ENCODE measurements around the gene THSD1.

Gene THSD1

GRCh38 chr13:52348983-52349780, 56.8 kb downstream of the THSD1 start (continued):
- no peak for TF ChIP-seq ZNF155 (tag by site-specific recombination; IDR thresholded peaks at IDR 0.05)
- TF ChIP-seq ZNF211 (tag by site-specific recombination; IDR thresholded peaks at IDR 0.05; ENCODE audit: low read depth): no peak
- TF ChIP-seq PRDM4 (tag by site-specific recombination; IDR thresholded peaks at IDR 0.05): no peak
- TF ChIP-seq, protein P1, sequence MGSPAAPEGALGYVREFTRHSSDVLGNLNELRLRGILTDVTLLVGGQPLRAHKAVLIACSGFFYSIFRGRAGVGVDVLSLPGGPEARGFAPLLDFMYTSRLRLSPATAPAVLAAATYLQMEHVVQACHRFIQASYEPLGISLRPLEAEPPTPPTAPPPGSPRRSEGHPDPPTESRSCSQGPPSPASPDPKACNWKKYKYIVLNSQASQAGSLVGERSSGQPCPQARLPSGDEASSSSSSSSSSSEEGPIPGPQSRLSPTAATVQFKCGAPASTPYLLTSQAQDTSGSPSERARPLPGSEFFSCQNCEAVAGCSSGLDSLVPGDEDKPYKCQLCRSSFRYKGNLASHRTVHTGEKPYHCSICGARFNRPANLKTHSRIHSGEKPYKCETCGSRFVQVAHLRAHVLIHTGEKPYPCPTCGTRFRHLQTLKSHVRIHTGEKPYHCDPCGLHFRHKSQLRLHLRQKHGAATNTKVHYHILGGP (tag by site-specific recombination; IDR thresholded peaks at IDR 0.05): no peak
- TF ChIP-seq ZNF174 (tag by site-specific recombination; IDR thresholded peaks at IDR 0.05): no peak
- TF ChIP-seq ZNF112 (tag by site-specific recombination; IDR thresholded peaks at IDR 0.05): no peak
- no peak for TF ChIP-seq ZNF837 (tag by site-specific recombination; IDR thresholded peaks at IDR 0.05)
- no peak for TF ChIP-seq ZNF514 (tag by site-specific recombination; IDR thresholded peaks at IDR 0.05)
- TF ChIP-seq, protein P2, sequence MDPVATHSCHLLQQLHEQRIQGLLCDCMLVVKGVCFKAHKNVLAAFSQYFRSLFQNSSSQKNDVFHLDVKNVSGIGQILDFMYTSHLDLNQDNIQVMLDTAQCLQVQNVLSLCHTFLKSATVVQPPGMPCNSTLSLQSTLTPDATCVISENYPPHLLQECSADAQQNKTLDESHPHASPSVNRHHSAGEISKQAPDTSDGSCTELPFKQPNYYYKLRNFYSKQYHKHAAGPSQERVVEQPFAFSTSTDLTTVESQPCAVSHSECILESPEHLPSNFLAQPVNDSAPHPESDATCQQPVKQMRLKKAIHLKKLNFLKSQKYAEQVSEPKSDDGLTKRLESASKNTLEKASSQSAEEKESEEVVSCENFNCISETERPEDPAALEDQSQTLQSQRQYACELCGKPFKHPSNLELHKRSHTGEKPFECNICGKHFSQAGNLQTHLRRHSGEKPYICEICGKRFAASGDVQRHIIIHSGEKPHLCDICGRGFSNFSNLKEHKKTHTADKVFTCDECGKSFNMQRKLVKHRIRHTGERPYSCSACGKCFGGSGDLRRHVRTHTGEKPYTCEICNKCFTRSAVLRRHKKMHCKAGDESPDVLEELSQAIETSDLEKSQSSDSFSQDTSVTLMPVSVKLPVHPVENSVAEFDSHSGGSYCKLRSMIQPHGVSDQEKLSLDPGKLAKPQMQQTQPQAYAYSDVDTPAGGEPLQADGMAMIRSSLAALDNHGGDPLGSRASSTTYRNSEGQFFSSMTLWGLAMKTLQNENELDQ (tag by site-specific recombination; IDR thresholded peaks at IDR 0.05; ENCODE audit: low read depth): no peak
- TF ChIP-seq EGR2 (tag by site-specific recombination; IDR thresholded peaks at IDR 0.05; ENCODE audit: low read depth): peak; percentile 62
- no peak for TF ChIP-seq ZNF529 (tag by site-specific recombination; IDR thresholded peaks at IDR 0.05; ENCODE audit: insufficient replicate concordance)
- peak; percentile 57; the same call in 1 of the 2 replicates for TF ChIP-seq KLF17 (tag by site-specific recombination; IDR thresholded peaks at IDR 0.05)
- TF ChIP-seq, protein P3, sequence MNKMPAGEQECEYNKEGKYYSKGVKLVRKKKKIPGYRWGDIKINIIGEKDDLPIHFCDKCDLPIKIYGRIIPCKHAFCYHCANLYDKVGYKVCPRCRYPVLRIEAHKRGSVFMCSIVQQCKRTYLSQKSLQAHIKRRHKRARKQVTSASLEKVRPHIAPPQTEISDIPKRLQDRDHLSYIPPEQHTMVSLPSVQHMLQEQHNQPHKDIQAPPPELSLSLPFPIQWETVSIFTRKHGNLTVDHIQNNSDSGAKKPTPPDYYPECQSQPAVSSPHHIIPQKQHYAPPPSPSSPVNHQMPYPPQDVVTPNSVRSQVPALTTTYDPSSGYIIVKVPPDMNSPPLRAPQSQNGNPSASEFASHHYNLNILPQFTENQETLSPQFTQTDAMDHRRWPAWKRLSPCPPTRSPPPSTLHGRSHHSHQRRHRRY (tag by site-specific recombination; IDR thresholded peaks at IDR 0.05): no peak
- TF ChIP-seq ZNF600 (tag by site-specific recombination; IDR thresholded peaks at IDR 0.05): no peak
- peak; percentile 74 for TF ChIP-seq ZNF629 (tag by site-specific recombination; IDR thresholded peaks at IDR 0.05)
- TF ChIP-seq SP7 (tag by site-specific recombination; IDR thresholded peaks at IDR 0.05): 0 out of 2 replicates have a peak, but pooled peaks have one; percentile 24
- TF ChIP-seq ZNF830 (tag by site-specific recombination; IDR thresholded peaks at IDR 0.05; ENCODE audit: low read depth): no peak
- TF ChIP-seq ZNF510 (tag by site-specific recombination; IDR thresholded peaks at IDR 0.05; ENCODE audit: insufficient replicate concordance): no peak
- no peak for TF ChIP-seq ZNF398 (tag by site-specific recombination; IDR thresholded peaks at IDR 0.05)
- TF ChIP-seq ZNF391 (tag by site-specific recombination; IDR thresholded peaks at IDR 0.05; ENCODE audit: borderline replicate concordance, low read depth): no peak
- peak; percentile 58; the same call in 1 of the 2 replicates for TF ChIP-seq ZNF639 (tag by site-specific recombination; IDR thresholded peaks at IDR 0.05)
- TF ChIP-seq ZNF169 (tag by site-specific recombination; IDR thresholded peaks at IDR 0.05): no peak
- no peak for TF ChIP-seq ZIC2 (tag by site-specific recombination; IDR thresholded peaks at IDR 0.05)
- peak; percentile 53 for TF ChIP-seq ZNF394 (tag by site-specific recombination; IDR thresholded peaks at IDR 0.05; ENCODE audit: borderline replicate concordance)
- no peak for TF ChIP-seq ZNF792 (tag by site-specific recombination; IDR thresholded peaks at IDR 0.05)
- TF ChIP-seq OSR2 (tag by site-specific recombination; IDR thresholded peaks at IDR 0.05): no peak
- no peak for TF ChIP-seq ZNF548 (tag by site-specific recombination; IDR thresholded peaks at IDR 0.05)
- no peak for TF ChIP-seq ZNF571 (tag by site-specific recombination; IDR thresholded peaks at IDR 0.05)

Data from HEK293 (cell line).